ENCODE data around the gene PLEKHA6. TPM values are rescaled to one million over a fixed set of nuclear protein-coding genes. Genes with fewer than 3 reads are reported as not detected.

PLEKHA6 gene
- total and polyA plus RNA-seq, 2 experiments from 2014 or later: 2.8 to 6.2 TPM

DNA sequence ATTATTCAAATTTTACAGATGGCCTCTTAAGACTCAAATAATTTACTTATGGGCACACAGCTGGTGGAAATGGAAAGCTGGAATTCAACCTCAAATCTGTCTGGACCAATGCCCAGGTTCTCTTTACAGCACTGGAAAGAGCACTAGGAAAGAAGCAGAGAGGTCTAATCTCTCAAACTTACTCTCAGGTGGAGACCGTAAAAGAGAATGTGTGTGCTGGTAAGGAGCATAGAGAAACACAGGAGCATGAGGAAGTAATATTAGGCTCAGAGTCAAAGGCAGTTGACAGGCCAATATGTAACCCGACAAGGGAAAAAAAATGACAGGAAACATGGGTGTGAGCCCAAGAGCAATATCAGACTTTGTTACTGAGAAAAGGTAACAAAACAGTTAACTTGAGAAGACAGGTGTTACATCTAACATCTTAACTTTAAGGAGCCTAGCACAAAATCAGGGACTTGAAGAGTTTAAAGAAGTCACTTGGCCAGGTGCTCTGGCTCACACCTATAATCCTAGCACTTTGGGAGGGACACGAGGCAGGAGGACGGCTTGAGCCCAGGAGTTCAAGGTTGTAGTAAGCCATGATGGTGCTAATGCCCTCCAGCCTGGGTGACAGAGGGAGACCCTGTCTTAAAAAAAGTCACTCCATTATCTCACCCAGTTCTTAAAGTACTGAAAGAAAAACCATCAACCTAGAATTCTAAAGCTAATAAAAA, 31.2 kb upstream of the PLEKHA6 start:
- no peak overlapping the region for H3K4me3 ChIP-seq
- H3K36me3 ChIP-seq (ENCODE audit: insufficient read depth): no peaks in the 10 kb centered on the region
- no peaks in the 10 kb centered on the region for H3K27me3 Mint-ChIP-seq (ENCODE audit: insufficient read depth, low read depth, poor library complexity)
- H3K27ac Mint-ChIP-seq: no peak overlapping the region
- DNase-seq (ENCODE audit: low spot score) (no peak), ATAC-seq (no peak)
- no peaks in the 10 kb centered on the region for H3K4me1 ChIP-seq (ENCODE audit: insufficient read depth)
- no peaks in the 10 kb centered on the region for H3F3A ChIP-seq (replicated peaks; ENCODE audit: low read depth)
- no peak overlapping the region for H3K4me3 Mint-ChIP-seq
- H3K9me3 Mint-ChIP-seq: no peaks in the 10 kb centered on the region
- H3K4me1 Mint-ChIP-seq: no peaks in the 10 kb centered on the region
- no peaks in the 10 kb centered on the region for H4K20me1 ChIP-seq (replicated peaks; ENCODE audit: insufficient read depth)
- H2AFZ ChIP-seq: no peak overlapping the region
- H3K36me3 Mint-ChIP-seq (ENCODE audit: low read depth): no peaks in the 10 kb centered on the region
- TF ChIP-seq, protein P1, sequence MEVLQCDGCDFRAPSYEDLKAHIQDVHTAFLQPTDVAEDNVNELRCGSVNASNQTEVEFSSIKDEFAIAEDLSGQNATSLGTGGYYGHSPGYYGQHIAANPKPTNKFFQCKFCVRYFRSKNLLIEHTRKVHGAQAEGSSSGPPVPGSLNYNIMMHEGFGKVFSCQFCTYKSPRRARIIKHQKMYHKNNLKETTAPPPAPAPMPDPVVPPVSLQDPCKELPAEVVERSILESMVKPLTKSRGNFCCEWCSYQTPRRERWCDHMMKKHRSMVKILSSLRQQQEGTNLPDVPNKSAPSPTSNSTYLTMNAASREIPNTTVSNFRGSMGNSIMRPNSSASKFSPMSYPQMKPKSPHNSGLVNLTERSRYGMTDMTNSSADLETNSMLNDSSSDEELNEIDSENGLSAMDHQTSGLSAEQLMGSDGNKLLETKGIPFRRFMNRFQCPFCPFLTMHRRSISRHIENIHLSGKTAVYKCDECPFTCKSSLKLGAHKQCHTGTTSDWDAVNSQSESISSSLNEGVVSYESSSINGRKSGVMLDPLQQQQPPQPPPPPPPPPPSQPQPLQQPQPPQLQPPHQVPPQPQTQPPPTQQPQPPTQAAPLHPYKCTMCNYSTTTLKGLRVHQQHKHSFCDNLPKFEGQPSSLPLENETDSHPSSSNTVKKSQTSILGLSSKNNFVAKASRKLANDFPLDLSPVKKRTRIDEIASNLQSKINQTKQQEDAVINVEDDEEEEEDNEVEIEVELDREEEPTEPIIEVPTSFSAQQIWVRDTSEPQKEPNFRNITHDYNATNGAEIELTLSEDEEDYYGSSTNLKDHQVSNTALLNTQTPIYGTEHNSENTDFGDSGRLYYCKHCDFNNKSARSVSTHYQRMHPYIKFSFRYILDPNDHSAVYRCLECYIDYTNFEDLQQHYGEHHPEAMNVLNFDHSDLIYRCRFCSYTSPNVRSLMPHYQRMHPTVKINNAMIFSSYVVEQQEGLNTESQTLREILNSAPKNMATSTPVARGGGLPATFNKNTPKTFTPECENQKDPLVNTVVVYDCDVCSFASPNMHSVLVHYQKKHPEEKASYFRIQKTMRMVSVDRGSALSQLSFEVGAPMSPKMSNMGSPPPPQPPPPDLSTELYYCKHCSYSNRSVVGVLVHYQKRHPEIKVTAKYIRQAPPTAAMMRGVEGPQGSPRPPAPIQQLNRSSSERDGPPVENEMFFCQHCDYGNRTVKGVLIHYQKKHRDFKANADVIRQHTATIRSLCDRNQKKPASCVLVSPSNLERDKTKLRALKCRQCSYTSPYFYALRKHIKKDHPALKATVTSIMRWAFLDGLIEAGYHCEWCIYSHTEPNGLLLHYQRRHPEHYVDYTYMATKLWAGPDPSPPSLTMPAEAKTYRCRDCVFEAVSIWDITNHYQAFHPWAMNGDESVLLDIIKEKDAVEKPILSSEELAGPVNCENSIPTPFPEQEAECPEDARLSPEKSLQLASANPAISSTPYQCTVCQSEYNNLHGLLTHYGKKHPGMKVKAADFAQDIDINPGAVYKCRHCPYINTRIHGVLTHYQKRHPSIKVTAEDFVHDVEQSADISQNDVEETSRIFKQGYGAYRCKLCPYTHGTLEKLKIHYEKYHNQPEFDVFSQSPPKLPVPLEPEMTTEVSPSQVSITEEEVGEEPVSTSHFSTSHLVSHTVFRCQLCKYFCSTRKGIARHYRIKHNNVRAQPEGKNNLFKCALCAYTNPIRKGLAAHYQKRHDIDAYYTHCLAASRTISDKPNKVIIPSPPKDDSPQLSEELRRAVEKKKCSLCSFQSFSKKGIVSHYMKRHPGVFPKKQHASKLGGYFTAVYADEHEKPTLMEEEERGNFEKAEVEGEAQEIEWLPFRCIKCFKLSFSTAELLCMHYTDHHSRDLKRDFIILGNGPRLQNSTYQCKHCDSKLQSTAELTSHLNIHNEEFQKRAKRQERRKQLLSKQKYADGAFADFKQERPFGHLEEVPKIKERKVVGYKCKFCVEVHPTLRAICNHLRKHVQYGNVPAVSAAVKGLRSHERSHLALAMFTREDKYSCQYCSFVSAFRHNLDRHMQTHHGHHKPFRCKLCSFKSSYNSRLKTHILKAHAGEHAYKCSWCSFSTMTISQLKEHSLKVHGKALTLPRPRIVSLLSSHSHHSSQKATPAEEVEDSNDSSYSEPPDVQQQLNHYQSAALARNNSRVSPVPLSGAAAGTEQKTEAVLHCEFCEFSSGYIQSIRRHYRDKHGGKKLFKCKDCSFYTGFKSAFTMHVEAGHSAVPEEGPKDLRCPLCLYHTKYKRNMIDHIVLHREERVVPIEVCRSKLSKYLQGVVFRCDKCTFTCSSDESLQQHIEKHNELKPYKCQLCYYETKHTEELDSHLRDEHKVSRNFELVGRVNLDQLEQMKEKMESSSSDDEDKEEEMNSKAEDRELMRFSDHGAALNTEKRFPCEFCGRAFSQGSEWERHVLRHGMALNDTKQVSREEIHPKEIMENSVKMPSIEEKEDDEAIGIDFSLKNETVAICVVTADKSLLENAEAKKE (CRISPR knock-in tag; IDR thresholded peaks at IDR 0.05): no peak
- TF ChIP-seq STAT1 (IDR thresholded peaks at IDR 0.05; ENCODE audit: unreplicated experiment) (no peak), JUNB (IDR thresholded peaks at IDR 0.05; ENCODE audit: unreplicated experiment) (no peak), POLR2AphosphoS5 (IDR thresholded peaks at IDR 0.05; ENCODE audit: low read depth) (no peak), EZH2 (IDR thresholded peaks at IDR 0.05; ENCODE audit: low read depth, unreplicated experiment) (no peak), ZNF114 (CRISPR knock-in tag; IDR thresholded peaks at IDR 0.05) (no peak), ZNF331 (CRISPR knock-in tag; IDR thresholded peaks at IDR 0.05; ENCODE audit: low read depth) (no peak), NANOG (IDR thresholded peaks at IDR 0.05; ENCODE audit: borderline replicate concordance) (no peak), CREB1 (CRISPR knock-in tag; IDR thresholded peaks at IDR 0.05; ENCODE audit: low read depth) (no peak), EZH2phosphoT487 (IDR thresholded peaks at IDR 0.05; ENCODE audit: unreplicated experiment) (no peak)
- TF ChIP-seq, protein P2, sequence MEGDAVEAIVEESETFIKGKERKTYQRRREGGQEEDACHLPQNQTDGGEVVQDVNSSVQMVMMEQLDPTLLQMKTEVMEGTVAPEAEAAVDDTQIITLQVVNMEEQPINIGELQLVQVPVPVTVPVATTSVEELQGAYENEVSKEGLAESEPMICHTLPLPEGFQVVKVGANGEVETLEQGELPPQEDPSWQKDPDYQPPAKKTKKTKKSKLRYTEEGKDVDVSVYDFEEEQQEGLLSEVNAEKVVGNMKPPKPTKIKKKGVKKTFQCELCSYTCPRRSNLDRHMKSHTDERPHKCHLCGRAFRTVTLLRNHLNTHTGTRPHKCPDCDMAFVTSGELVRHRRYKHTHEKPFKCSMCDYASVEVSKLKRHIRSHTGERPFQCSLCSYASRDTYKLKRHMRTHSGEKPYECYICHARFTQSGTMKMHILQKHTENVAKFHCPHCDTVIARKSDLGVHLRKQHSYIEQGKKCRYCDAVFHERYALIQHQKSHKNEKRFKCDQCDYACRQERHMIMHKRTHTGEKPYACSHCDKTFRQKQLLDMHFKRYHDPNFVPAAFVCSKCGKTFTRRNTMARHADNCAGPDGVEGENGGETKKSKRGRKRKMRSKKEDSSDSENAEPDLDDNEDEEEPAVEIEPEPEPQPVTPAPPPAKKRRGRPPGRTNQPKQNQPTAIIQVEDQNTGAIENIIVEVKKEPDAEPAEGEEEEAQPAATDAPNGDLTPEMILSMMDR (conservative IDR thresholded peaks at IDR 0.05; ENCODE audit: low read depth in 2 of 2): no peak
- TF ChIP-seq, protein P3, sequence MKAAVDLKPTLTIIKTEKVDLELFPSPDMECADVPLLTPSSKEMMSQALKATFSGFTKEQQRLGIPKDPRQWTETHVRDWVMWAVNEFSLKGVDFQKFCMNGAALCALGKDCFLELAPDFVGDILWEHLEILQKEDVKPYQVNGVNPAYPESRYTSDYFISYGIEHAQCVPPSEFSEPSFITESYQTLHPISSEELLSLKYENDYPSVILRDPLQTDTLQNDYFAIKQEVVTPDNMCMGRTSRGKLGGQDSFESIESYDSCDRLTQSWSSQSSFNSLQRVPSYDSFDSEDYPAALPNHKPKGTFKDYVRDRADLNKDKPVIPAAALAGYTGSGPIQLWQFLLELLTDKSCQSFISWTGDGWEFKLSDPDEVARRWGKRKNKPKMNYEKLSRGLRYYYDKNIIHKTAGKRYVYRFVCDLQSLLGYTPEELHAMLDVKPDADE (IDR thresholded peaks at IDR 0.05): no peak
- TF ChIP-seq, protein P4, sequence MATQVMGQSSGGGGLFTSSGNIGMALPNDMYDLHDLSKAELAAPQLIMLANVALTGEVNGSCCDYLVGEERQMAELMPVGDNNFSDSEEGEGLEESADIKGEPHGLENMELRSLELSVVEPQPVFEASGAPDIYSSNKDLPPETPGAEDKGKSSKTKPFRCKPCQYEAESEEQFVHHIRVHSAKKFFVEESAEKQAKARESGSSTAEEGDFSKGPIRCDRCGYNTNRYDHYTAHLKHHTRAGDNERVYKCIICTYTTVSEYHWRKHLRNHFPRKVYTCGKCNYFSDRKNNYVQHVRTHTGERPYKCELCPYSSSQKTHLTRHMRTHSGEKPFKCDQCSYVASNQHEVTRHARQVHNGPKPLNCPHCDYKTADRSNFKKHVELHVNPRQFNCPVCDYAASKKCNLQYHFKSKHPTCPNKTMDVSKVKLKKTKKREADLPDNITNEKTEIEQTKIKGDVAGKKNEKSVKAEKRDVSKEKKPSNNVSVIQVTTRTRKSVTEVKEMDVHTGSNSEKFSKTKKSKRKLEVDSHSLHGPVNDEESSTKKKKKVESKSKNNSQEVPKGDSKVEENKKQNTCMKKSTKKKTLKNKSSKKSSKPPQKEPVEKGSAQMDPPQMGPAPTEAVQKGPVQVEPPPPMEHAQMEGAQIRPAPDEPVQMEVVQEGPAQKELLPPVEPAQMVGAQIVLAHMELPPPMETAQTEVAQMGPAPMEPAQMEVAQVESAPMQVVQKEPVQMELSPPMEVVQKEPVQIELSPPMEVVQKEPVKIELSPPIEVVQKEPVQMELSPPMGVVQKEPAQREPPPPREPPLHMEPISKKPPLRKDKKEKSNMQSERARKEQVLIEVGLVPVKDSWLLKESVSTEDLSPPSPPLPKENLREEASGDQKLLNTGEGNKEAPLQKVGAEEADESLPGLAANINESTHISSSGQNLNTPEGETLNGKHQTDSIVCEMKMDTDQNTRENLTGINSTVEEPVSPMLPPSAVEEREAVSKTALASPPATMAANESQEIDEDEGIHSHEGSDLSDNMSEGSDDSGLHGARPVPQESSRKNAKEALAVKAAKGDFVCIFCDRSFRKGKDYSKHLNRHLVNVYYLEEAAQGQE (IDR thresholded peaks at IDR 0.05; ENCODE audit: unreplicated experiment): no peak
- no peaks in the 10 kb centered on the region for H3K79me2 ChIP-seq (replicated peaks; ENCODE audit: insufficient read depth)
- H3K4me2 ChIP-seq: no peak overlapping the region
- no peaks in the 10 kb centered on the region for H3K27me3 ChIP-seq (ENCODE audit: insufficient read depth)
- no peaks in the 10 kb centered on the region for H3K9me2 ChIP-seq (ENCODE audit: insufficient read depth)
- no peak overlapping the region for H3K27ac ChIP-seq (ENCODE audit: low read depth)

Data from GM23338 (cell line).